SK-N-SH (cell line): ENCODE results near the gene TPM3. TPM values are rescaled to one million over a fixed set of nuclear protein-coding genes. Genes with fewer than 3 reads are reported as not detected.

Experiments used
- CTCF ChIA-PET: fragments of 300-600, 350-600 bp; formaldehyde crosslinking; extraction: SDS; loops from one replicate; lab custom pipeline; 2021; lab: Yijun Ruan, JAX
- POLR2A ChIA-PET: fragments of 350-600 bp; sonication (Branson Sonifier 250); formaldehyde crosslinking; extraction: SDS; loops from one replicate; lab custom pipeline; 2020; ENCODE audit warnings: antibody characterized with exemption, inconsistent platforms; lab: Yijun Ruan, JAX
- DNase-seq: peaks from one replicate; pipeline ENCODE4 v3.0.0; 2012
- H2AFZ ChIP-seq: fragments of 200-600 bp; sonication (generic); 2 replicates; pipeline ENCODE4 v1.8.1; 2016; ENCODE audit warnings: antibody characterized with exemption, mild to moderate bottlenecking, low read depth
- H3F3A ChIP-seq: fragments of 200-600 bp; sonication (generic); replicated peaks from 2 replicates; pipeline ENCODE3; 2016; ENCODE audit warnings: antibody characterized with exemption, mild to moderate bottlenecking; ENCODE audit not compliant: insufficient read depth
- H3K27ac ChIP-seq, 2 experiments: fragments of 200-500 bp in 1 of 2; fragments of 200-600 bp in 1 of 2; sonication (Bioruptor generic) in 1 of 2; sonication (generic), shearing (Covaris generic) in 1 of 2; 2 replicates each; pipeline versions ENCODE4 v1.5.1 to v1.6.1; 2014 to 2016; ENCODE audit warnings: low read depth in 2 of 2, inconsistent platforms in 1 of 2, low read length in 1 of 2, mild to moderate bottlenecking in 1 of 2, mixed read lengths in 1 of 2
- H3K27me3 ChIP-seq: fragments of 200-600 bp; sonication (generic), shearing (Covaris generic); 2 replicates; pipeline ENCODE4 v1.6.1; 2016; ENCODE audit warnings: mixed run types; ENCODE audit not compliant: insufficient read depth
- H3K36me3 ChIP-seq, 2 experiments: fragments of 200-500 bp in 1 of 2; fragments of 200-600 bp in 1 of 2; sonication (Bioruptor generic) in 1 of 2; sonication (generic) in 1 of 2; replicated peaks in 1 of 2; 2 replicates each; pipeline versions ENCODE3 to v1.5.1; 2014 to 2016; ENCODE audit warnings: low read length in 1 of 2, mild to moderate bottlenecking in 1 of 2; ENCODE audit not compliant: insufficient read depth in 2 of 2, control insufficient read depth in 1 of 2
- H3K4me1 ChIP-seq, 2 experiments: fragments of 200-500 bp in 1 of 2; fragments of 200-600 bp in 1 of 2; sonication (Bioruptor generic) in 1 of 2; sonication (generic), shearing (Covaris generic) in 1 of 2; 2 replicates each; pipeline versions ENCODE4 v1.5.1 to v1.6.1; 2014 to 2016; ENCODE audit warnings: low read depth in 1 of 2, low read length in 1 of 2, mixed run types in 1 of 2; ENCODE audit not compliant: insufficient read depth in 2 of 2, control insufficient read depth in 1 of 2
- H3K4me2 ChIP-seq: fragments of 200-600 bp; sonication (generic), shearing (Covaris generic); 2 replicates; pipeline ENCODE4 v1.6.1; 2017; ENCODE audit warnings: mixed run types
- H3K4me3 ChIP-seq, 2 experiments: fragments of 200-500 bp in 1 of 2; fragments of 200-600 bp in 1 of 2; sonication (Bioruptor generic) in 1 of 2; sonication (generic), shearing (Covaris generic) in 1 of 2; 2 replicates each; pipeline versions ENCODE4 v1.5.1 to v1.8.1; 2014 to 2016; ENCODE audit warnings: low read depth in 2 of 2, inconsistent platforms in 1 of 2, low read length in 1 of 2, mild to moderate bottlenecking in 1 of 2, mixed read lengths in 1 of 2, moderate library complexity in 1 of 2
- H3K79me2 ChIP-seq: fragments of 200-600 bp; sonication (generic); 2 replicates; pipeline ENCODE4 v1.8.1; 2017; ENCODE audit warnings: mild to moderate bottlenecking; ENCODE audit not compliant: insufficient read depth
- H3K9ac ChIP-seq: fragments of 200-600 bp; sonication (generic); 2 replicates; pipeline ENCODE4 v1.6.1; 2017; ENCODE audit warnings: mixed run types
- H3K9me2 ChIP-seq: fragments of 200-600 bp; sonication (generic); 2 replicates; pipeline ENCODE4 v1.6.1; 2017; ENCODE audit warnings: mixed run types
- H3K9me3 ChIP-seq: fragments of 200-600 bp; sonication (generic); 2 replicates; pipeline ENCODE4 v1.6.1; 2017; ENCODE audit warnings: mixed run types, mild to moderate bottlenecking, moderate library complexity
- H4K20me1 ChIP-seq: fragments of 200-600 bp; sonication (generic); 2 replicates; pipeline ENCODE4 v1.6.1; 2017; ENCODE audit warnings: mild to moderate bottlenecking, mixed run types; ENCODE audit not compliant: insufficient read depth
- CHD2 ChIP-seq: fragments of 150-350 bp; IDR thresholded peaks from 2 replicates; pipeline ENCODE4 v1.6.1; 2018; ENCODE audit warnings: low read length; ENCODE audit not compliant: partially characterized antibody
- ELF1 ChIP-seq: IDR thresholded peaks from 2 replicates; pipeline ENCODE4 v1.4.0; 2012
- FOXJ3 ChIP-seq: sonication (generic); formaldehyde crosslinking; IDR thresholded peaks from 2 replicates; pipeline ENCODE4 v1.5.1; 2020; ENCODE audit warnings: mild to moderate bottlenecking, missing genetic modification reagents
- GABPA ChIP-seq: IDR thresholded peaks from 2 replicates; pipeline ENCODE4 v1.4.0; 2012; ENCODE audit warnings: low read depth, mild to moderate bottlenecking
- NFIC ChIP-seq: IDR thresholded peaks from 2 replicates; pipeline ENCODE4 v1.4.0; 2012; ENCODE audit warnings: borderline replicate concordance
- NRF1 ChIP-seq: IDR thresholded peaks from 2 replicates; pipeline ENCODE4 v1.6.1; 2012; ENCODE audit warnings: low read depth, mild to moderate bottlenecking, low read length
- POLR2AphosphoS5 ChIP-seq: IDR thresholded peaks from 2 replicates; pipeline ENCODE4 v1.6.1; 2012; ENCODE audit warnings: low read depth, low read length
- RCOR1 ChIP-seq: fragments of 150-350 bp; IDR thresholded peaks from 2 replicates; pipeline ENCODE4 v1.6.1; 2017; ENCODE audit warnings: antibody characterized with exemption, low read length
- SIN3A ChIP-seq: IDR thresholded peaks from 2 replicates; pipeline ENCODE4 v1.6.1; 2012; ENCODE audit warnings: low read depth, mild to moderate bottlenecking, low read length, moderate library complexity, borderline replicate concordance
- SMC3 ChIP-seq: IDR thresholded peaks from 2 replicates; pipeline ENCODE4 v1.6.1; 2012; ENCODE audit warnings: low read depth, low read length, improper control_type of control experiment
- TEAD4 ChIP-seq: IDR thresholded peaks from 2 replicates; pipeline ENCODE4 v1.4.0; 2012; ENCODE audit warnings: mild to moderate bottlenecking, borderline replicate concordance; ENCODE audit not compliant: insufficient read depth
- WGBS: methylation state at CpG from one replicate; pipeline ENCODE4 v1.1.6; 2017; ENCODE audit warnings: low lambda C conversion rate; 5-methylcytosine and 5-hydroxymethylcytosine counted together
- polyA plus RNA-seq, 3 experiments: library from polyadenylated mRNA; depleted of rRNA; stranded (reverse); fragments of >200 nt; gene quantifications; 2 replicates each; pipeline ENCODE4 v1.2.3, GENCODE V29; 2012
- TF ChIP-seq, protein P1 (sequence below): fragments of 150-350 bp; IDR thresholded peaks from 2 replicates; pipeline ENCODE4 v1.6.1; 2016; ENCODE audit warnings: mild to moderate bottlenecking, low read depth, low read length
- TF ChIP-seq, protein P2 (sequence below): fragments of 150-350 bp; IDR thresholded peaks from 2 replicates; pipeline ENCODE4 v1.6.1; 2017; ENCODE audit warnings: antibody characterized with exemption, low read length, low read depth, borderline replicate concordance
- TF ChIP-seq, protein P3 (sequence below): IDR thresholded peaks from 2 replicates; pipeline ENCODE4 v1.4.0; 2012; ENCODE audit warnings: low read depth, borderline replicate concordance
- TF ChIP-seq, protein P4 (sequence below): IDR thresholded peaks from 2 replicates; pipeline ENCODE4; 2012

The TPM3 gene
- polyA plus RNA-seq, 1 of the 3 experiments (the other 2 are of a cell fraction): 324 TPM

DNA sequence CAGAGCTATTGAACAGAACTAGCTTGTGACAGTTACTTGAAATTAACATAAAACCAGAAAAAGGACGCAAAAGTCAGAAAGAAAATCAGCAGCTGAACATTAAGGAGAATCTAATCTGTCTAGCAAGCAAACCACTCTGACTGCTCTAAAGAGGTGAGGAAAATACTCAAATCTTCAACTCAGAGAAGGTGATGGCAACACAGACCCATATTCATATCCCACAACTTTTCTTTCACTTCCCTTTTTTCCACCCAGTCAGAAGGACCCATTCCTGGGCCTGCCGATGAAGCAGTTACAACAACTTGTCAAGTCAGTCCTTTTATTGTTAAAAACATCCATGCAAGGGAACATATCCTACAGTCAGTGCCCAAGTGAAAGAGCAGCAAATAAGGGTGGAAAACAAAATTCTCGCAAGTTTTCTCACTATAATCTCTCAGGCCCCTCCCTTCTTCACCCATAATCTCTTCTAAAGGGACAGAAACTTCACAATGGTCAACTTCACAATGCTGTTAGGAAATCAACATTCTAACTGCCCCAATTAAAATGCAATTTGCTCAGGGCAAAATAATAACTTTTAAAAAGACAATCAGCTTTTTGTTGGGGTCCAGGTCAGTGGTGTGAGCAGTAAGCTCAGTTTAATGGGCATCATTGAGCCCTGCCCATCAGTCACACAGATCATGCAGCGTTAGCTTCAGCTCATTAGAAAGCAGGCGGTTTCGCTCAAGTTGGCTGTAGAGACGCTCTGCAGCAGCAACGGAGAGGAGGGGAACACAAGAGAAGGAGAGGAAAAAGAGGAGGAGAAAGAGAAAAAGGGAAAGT lies 33.4 kb downstream of the TPM3 start (continued):
- TF ChIP-seq SIN3A: no peak
- no peak for TF ChIP-seq GABPA
- TF ChIP-seq SMC3: no peak
- no peak for TF ChIP-seq ELF1
- no peak for TF ChIP-seq CHD2

DNA sequence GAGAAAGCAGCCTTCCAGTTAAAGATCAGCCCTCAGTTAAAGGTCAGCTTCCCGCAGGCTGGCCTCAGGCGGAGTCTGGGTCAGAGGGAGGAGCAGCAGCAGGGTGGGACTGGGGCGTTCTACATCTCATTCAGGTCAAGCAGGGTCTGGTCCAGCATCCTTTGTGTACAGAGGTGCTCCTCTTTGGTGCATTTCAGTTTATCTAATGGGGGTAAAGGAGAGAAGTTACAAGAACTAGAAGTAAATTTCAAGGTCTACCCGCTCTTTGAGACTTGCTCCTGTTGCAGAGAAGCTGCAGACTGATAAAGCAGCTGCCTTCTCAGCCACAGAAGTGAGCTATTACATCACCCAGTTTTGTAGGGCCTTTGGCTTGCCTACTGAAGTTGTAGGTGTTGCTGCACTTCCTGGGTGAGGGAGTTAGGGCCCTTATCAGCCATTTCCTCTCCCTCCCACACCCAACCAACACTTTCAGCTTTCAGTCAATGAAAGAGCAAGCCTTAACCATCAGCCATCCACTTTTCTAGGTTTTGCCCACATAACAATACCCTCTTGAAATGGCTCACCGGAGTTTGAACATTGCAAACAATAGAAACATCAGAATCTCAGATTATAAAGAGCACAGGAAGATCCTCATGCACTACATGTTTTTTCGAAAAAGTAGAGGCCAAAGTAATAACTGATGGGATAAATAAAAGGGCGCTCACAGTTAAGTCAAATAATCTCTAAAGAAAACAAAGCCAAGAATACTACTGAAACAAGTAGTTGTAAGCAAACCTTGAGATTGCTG lies 34.2 kb downstream of the TPM3 start:
- WGBS: 93% methylated on average over 7 of the region's 7 CpGs
- peaks cover 67 to 69% of the 10 kb centered on the region in 2 experiments for H3K36me3 ChIP-seq
- peaks cover 24% of the 10 kb centered on the region; the same call in 1 of the 2 replicates for H3K79me2 ChIP-seq
- H3K9me2 ChIP-seq: no peaks in the 10 kb centered on the region
- H3K4me2 ChIP-seq: no peak overlapping the region
- no peaks in the 10 kb centered on the region for H3K27me3 ChIP-seq
- H3K9me3 ChIP-seq: no peaks in the 10 kb centered on the region
- POLR2A ChIA-PET: interaction anchor here (0.5 kb wide), 1 partner anchor 141 kb away, joined by 3 read pairs; no protein-coding TSS in a partner anchor
- H4K20me1 ChIP-seq: peaks cover 25% of the 10 kb centered on the region
- 0 out of 4 replicates have a peak overlapping the region, but pooled peaks of 1 of the 2 experiments have one; percentile 7 for H3K27ac ChIP-seq
- H3K4me1 ChIP-seq: no peaks in the 10 kb centered on the region
- DNase-seq: no peak
- H3K9ac ChIP-seq: no peak overlapping the region
- peaks cover 61% of the 10 kb centered on the region for H3F3A ChIP-seq
- H2AFZ ChIP-seq: no peak overlapping the region; the same call in 1 of the 2 replicates
- CTCF ChIA-PET: interaction anchor here (1.4 kb wide), 1 partner anchor 14 kb away, joined by 5 read pairs; no protein-coding TSS in a partner anchor
- no peak for TF ChIP-seq FOXJ3 (CRISPR knock-in tag)
- TF ChIP-seq RCOR1: no peak
- no peak for TF ChIP-seq POLR2AphosphoS5
- TF ChIP-seq, protein P1, sequence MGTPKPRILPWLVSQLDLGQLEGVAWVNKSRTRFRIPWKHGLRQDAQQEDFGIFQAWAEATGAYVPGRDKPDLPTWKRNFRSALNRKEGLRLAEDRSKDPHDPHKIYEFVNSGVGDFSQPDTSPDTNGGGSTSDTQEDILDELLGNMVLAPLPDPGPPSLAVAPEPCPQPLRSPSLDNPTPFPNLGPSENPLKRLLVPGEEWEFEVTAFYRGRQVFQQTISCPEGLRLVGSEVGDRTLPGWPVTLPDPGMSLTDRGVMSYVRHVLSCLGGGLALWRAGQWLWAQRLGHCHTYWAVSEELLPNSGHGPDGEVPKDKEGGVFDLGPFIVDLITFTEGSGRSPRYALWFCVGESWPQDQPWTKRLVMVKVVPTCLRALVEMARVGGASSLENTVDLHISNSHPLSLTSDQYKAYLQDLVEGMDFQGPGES: no peak
- TF ChIP-seq, protein P2, sequence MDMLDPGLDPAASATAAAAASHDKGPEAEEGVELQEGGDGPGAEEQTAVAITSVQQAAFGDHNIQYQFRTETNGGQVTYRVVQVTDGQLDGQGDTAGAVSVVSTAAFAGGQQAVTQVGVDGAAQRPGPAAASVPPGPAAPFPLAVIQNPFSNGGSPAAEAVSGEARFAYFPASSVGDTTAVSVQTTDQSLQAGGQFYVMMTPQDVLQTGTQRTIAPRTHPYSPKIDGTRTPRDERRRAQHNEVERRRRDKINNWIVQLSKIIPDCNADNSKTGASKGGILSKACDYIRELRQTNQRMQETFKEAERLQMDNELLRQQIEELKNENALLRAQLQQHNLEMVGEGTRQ: no peak
- TF ChIP-seq, protein P3, sequence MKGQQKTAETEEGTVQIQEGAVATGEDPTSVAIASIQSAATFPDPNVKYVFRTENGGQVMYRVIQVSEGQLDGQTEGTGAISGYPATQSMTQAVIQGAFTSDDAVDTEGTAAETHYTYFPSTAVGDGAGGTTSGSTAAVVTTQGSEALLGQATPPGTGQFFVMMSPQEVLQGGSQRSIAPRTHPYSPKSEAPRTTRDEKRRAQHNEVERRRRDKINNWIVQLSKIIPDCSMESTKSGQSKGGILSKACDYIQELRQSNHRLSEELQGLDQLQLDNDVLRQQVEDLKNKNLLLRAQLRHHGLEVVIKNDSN: no peak
- no peak for TF ChIP-seq NRF1
- no peak for TF ChIP-seq NFIC
- TF ChIP-seq, protein P4, sequence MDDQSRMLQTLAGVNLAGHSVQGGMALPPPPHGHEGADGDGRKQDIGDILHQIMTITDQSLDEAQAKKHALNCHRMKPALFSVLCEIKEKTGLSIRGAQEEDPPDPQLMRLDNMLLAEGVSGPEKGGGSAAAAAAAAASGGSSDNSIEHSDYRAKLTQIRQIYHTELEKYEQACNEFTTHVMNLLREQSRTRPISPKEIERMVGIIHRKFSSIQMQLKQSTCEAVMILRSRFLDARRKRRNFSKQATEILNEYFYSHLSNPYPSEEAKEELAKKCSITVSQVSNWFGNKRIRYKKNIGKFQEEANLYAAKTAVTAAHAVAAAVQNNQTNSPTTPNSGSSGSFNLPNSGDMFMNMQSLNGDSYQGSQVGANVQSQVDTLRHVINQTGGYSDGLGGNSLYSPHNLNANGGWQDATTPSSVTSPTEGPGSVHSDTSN: no peak
- TF ChIP-seq TEAD4: no peak
- TF ChIP-seq, all 33 proteins: peak for 0
- H3K4me3 ChIP-seq: no peak overlapping the region
